ENCODE data around the gene LAX1. TPM values are rescaled to one million over a fixed set of nuclear protein-coding genes. Genes with fewer than 3 reads are reported as not detected.
A peak's percentile ranks its signal among the peaks of the same experiment; 100 is the strongest.
"Not testable (repeated sequence)": the region's sequence is repeated elsewhere in the genome, so short reads cannot be mapped to it uniquely, and the experiment has no call there.

LAX1 gene
- total RNA-seq, 1 experiment from 2014 or later, result not detected

GRCh38 chr1:203751618-203752361 lies 13.2 kb upstream of the LAX1 start:
- CTCF ChIA-PET, result interaction anchor here (0.7 kb wide), 1 partner anchor 304 kb away, joined by 3 read pairs; no protein-coding TSS in a partner anchor
- not testable (repeated sequence) for ATAC-seq; H3K9me3 Mint-ChIP-seq; H3K36me3 Mint-ChIP-seq; H3K27ac Mint-ChIP-seq; DNase-seq (ENCODE audit: low spot score); H3K4me3 Mint-ChIP-seq; H3K27me3 Mint-ChIP-seq (ENCODE audit: low read depth)
- H3K4me1 Mint-ChIP-seq, result peaks cover 11% of the 10 kb centered on the region
- POLR2A ChIA-PET, result interaction anchor here (0.6 to 0.7 kb wide), 2 partner anchors 517 to 903 kb away, joined by 3 read pairs; no protein-coding TSS in a partner anchor

GRCh38 chr1:203754455-203754864 lies 10.5 kb upstream of the LAX1 start:
- Mint-ChIP-seq H3K9me3 (no peaks in the 10 kb centered on the region), H3K36me3 (no peaks in the 10 kb centered on the region), H3K4me1 (peaks cover 11% of the 10 kb centered on the region), H3K4me3 (no peak overlapping the region), H3K27ac (peak overlapping the region; percentile 38; the same call in 1 of the 2 replicates), H3K27me3 (ENCODE audit: low read depth) (no peaks in the 10 kb centered on the region)
- ChIA-PET POLR2A (no interaction called here), CTCF (no interaction called here)
- TF ChIP-seq FOXK1 (CRISPR knock-in tag; IDR thresholded peaks at IDR 0.05), result no peak
- TF ChIP-seq E2F5 (CRISPR knock-in tag; IDR thresholded peaks at IDR 0.05), result no peak
- TF ChIP-seq E2F1 (CRISPR knock-in tag; IDR thresholded peaks at IDR 0.05), result no peak
- no peak for TF ChIP-seq PRRX2 (CRISPR knock-in tag; IDR thresholded peaks at IDR 0.05)
- TF ChIP-seq PREB (CRISPR knock-in tag; IDR thresholded peaks at IDR 0.05; ENCODE audit: borderline replicate concordance), result no peak
- no peak for TF ChIP-seq IRF1 (CRISPR knock-in tag; IDR thresholded peaks at IDR 0.05)
- TF ChIP-seq ZNF532 (CRISPR knock-in tag; IDR thresholded peaks at IDR 0.05; ENCODE audit: borderline replicate concordance), result no peak
- TF ChIP-seq RELA (CRISPR knock-in tag; IDR thresholded peaks at IDR 0.05; ENCODE audit: borderline replicate concordance), result no peak
- no peak for TF ChIP-seq SP1 (CRISPR knock-in tag; conservative IDR thresholded peaks at IDR 0.05)
- ATAC-seq, result no peak; the same call in 1 of the 2 replicates
- no peak for DNase-seq (ENCODE audit: low spot score)

GRCh38 chr1:203756036-203756435 lies 8.9 kb upstream of the LAX1 start:
- Mint-ChIP-seq H3K27me3 (ENCODE audit: low read depth) (no peaks in the 10 kb centered on the region), H3K27ac (no peak overlapping the region), H3K4me3 (no peak overlapping the region), H3K36me3 (no peaks in the 10 kb centered on the region), H3K9me3 (no peaks in the 10 kb centered on the region), H3K4me1 (peaks cover 11% of the 10 kb centered on the region)
- CTCF ChIA-PET, result no interaction called here
- no peak for ATAC-seq
- no peak for DNase-seq (ENCODE audit: low spot score)
- POLR2A ChIA-PET, result no interaction called here
- TF ChIP-seq NR1H2 (CRISPR knock-in tag; IDR thresholded peaks at IDR 0.05), result no peak
- no peak for TF ChIP-seq MXD4 (CRISPR knock-in tag; IDR thresholded peaks at IDR 0.05; ENCODE audit: borderline replicate concordance)
- no peak for TF ChIP-seq CREB1 (CRISPR knock-in tag; IDR thresholded peaks at IDR 0.05)
- no peak for TF ChIP-seq FOXJ3 (CRISPR knock-in tag; IDR thresholded peaks at IDR 0.05; ENCODE audit: borderline replicate concordance)
- TF ChIP-seq ZMAT4 (CRISPR knock-in tag; IDR thresholded peaks at IDR 0.05), result no peak
- no peak for TF ChIP-seq EMX1 (CRISPR knock-in tag; IDR thresholded peaks at IDR 0.05)
- TF ChIP-seq E2F4 (CRISPR knock-in tag; IDR thresholded peaks at IDR 0.05; ENCODE audit: borderline replicate concordance, low read depth), result no peak
- TF ChIP-seq TEAD4 (CRISPR knock-in tag; IDR thresholded peaks at IDR 0.05), result no peak
- TF ChIP-seq ZNF671 (CRISPR knock-in tag; IDR thresholded peaks at IDR 0.05), result no peak
- TF ChIP-seq OVOL2 (CRISPR knock-in tag; IDR thresholded peaks at IDR 0.05; ENCODE audit: borderline replicate concordance), result no peak
- TF ChIP-seq ZNF396 (CRISPR knock-in tag; IDR thresholded peaks at IDR 0.05; ENCODE audit: borderline replicate concordance), result no peak
